ENCODE data around the gene NOL3. TPM values are rescaled to one million over a fixed set of nuclear protein-coding genes. Genes with fewer than 3 reads are reported as not detected.

NOL3 gene
- total and polyA plus RNA-seq, 2 of the 13 experiments (the other 11 are each of a cell fraction or from before 2014, with no cell fraction given), result 5.7 to 20.5 TPM

DNA sequence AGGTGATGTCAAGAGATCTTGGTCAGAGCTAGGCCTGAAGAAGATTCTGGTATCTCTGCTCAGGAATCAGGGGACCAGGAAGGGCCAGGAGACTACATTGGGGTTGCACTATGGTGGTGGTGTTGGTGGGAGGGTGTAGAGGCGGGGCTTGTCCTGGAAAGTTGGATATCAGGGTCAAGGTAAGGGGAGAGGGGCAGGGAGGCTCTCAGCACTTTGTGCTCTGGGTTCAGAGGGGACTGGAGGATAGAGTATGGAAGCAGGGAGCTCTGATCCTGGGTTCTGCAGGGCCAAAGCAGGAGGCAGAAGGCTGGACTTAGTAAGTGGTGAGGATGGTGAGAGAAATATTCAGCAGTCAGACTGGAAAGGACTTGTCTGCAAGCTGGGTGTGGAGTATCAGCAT, 3.0 kb downstream of the NOL3 start (continued):
- TF ChIP-seq ZNF619 (CRISPR knock-in tag; IDR thresholded peaks at IDR 0.05) (no peak), PAWR (CRISPR knock-in tag; IDR thresholded peaks at IDR 0.05; ENCODE audit: borderline replicate concordance) (no peak)

DNA sequence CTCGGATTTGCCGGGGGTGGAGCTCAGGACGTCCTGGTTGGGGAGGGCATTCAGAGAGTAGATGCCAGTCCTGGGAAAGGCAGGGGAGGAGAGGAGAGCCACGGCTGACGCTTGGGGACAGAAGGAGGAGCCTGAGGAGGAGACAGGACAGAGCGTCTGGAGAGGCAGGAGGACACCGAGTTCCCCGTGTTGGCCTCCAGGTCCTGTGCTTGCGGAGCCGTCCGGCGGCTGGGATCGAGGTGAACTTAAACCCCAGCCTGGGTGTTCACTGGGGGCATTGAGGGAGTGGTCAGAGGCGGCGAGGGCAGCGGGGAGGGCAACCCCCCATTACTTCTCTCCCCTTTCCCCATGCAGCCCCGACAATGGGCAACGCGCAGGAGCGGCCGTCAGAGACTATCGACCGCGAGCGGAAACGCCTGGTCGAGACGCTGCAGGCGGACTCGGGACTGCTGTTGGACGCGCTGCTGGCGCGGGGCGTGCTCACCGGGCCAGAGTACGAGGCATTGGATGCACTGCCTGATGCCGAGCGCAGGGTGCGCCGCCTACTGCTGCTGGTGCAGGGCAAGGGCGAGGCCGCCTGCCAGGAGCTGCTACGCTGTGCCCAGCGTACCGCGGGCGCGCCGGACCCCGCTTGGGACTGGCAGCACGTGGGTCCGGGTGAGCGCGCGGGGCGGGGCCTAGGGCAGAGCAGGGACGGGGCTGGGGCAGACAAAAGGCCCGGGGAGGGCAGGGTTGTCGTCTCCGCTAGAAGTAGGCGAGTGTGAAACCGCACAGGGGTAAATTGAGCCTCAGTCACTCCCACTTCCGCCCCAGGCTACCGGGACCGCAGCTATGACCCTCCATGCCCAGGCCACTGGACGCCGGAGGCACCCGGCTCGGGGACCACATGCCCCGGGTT, 3.7 kb downstream of the NOL3 start:
- Histone ChIP-seq H3K9me3 (ENCODE audit: low read length) (no peaks in the 10 kb centered on the region), H3K27ac (ENCODE audit: extremely low read length, insufficient read depth, low read length) (no peak overlapping the region), H4K20me1 (ENCODE audit: insufficient read depth, low read length) (no peaks in the 10 kb centered on the region; the same call in 1 of the 2 replicates), H3K9ac (ENCODE audit: insufficient read depth, low read depth, low read length) (peak overlapping the region; percentile 34), H3K27me3 (ENCODE audit: control insufficient read depth in 1 of 2, insufficient read depth in 2 of 2, low read length in 2 of 2) (peaks cover 0 to 2% of the 10 kb centered on the region in 2 experiments; a peak in 2 of 5 replicates), H3K4me1 (ENCODE audit: insufficient read depth, low read length) (peaks cover 63% of the 10 kb centered on the region), H3K4me3 (replicated peaks in 1 of 3; ENCODE audit: insufficient read depth in 1 of 3, low read depth in 2 of 3, low read length in 3 of 3) (peak overlapping the region; percentile 52 to 75 (median 59)), H2AFZ (ENCODE audit: low read length) (no peak overlapping the region), H3K36me3 (replicated peaks in 1 of 2; ENCODE audit: control insufficient read depth in 1 of 2, insufficient read depth in 2 of 2, low read length in 2 of 2) (no peaks in the 10 kb centered on the region; a peak in 1 of 5 replicates), H3K4me2 (ENCODE audit: low read depth, low read length) (peak overlapping the region; percentile 99), H3K79me2 (ENCODE audit: insufficient read depth, low read length) (no peaks in the 10 kb centered on the region)
- WGBS (ENCODE audit: low lambda C conversion rate), result 15% methylated on average over 64 of the region's 71 CpGs
- peak; percentile 82 for ATAC-seq
- BruUV-seq (replicated peaks), result no TSS peak
- CTCF ChIA-PET (ENCODE audit: low intra/inter-chr PET ratio, low total read pairs), result interaction anchor here (1.5 kb wide), 1 partner anchor 12 kb away, joined by 5 read pairs; no protein-coding TSS in a partner anchor
- intact Hi-C loops (cut with micrococcal nuclease; ENCODE audit: unreplicated experiment), result no loop called here
- peak; percentile 82 for DNase-seq (ENCODE audit: low spot score)
- peak; percentile 37 for FAIRE-seq
- in situ Hi-C loops (cut with HindIII; ENCODE audit: extremely low pct_ligation_motif_present, low pct_unique_long_range_greater_than_20kb), result no loop called here
- POLR2A ChIA-PET, result interaction anchor here (0.7 to 2.7 kb wide), 6 partner anchors 11 to 73 kb away, joined by 3 to 18 read pairs (median 4); partner anchors contain the start of genes B3GNT9, FHOD1 and MATCAP1
- TF ChIP-seq ZNF552 (CRISPR knock-in tag; IDR thresholded peaks at IDR 0.05; ENCODE audit: borderline replicate concordance) (peak; percentile 55; the same call in 1 of the 2 replicates), SYNCRIP (IDR thresholded peaks at IDR 0.05; ENCODE audit: insufficient read depth, low read depth, low read length) (no peak), FOXK2 (IDR thresholded peaks at IDR 0.05) (no peak), SNAPC2 (CRISPR knock-in tag; IDR thresholded peaks at IDR 0.05) (peak; percentile 96), PHF21A (CRISPR knock-in tag; IDR thresholded peaks at IDR 0.05) (peak; percentile 90), ZNF883 (CRISPR knock-in tag; IDR thresholded peaks at IDR 0.05; ENCODE audit: not compliant biosample characterization) (peak; percentile 90), ZNF772 (CRISPR knock-in tag; IDR thresholded peaks at IDR 0.05) (peak; percentile 90), TBL1XR1 (IDR thresholded peaks at IDR 0.05; ENCODE audit: borderline replicate concordance, low read length, partially characterized antibody) (peak; percentile 32), ZFP36 (IDR thresholded peaks at IDR 0.05; ENCODE audit: borderline replicate concordance, low read depth, low read length, partially characterized antibody) (no peak), SRSF4 (IDR thresholded peaks at IDR 0.05; ENCODE audit: low read depth, low read length, poor library complexity, severe bottlenecking) (no peak), ZNF776 (CRISPR knock-in tag; IDR thresholded peaks at IDR 0.05) (peak; percentile 92), YY1 (IDR thresholded peaks at IDR 0.05; ENCODE audit: insufficient read depth, insufficient replicate concordance, low read depth, low read length) (peak; percentile 48)
- TF ChIP-seq, protein P1, sequence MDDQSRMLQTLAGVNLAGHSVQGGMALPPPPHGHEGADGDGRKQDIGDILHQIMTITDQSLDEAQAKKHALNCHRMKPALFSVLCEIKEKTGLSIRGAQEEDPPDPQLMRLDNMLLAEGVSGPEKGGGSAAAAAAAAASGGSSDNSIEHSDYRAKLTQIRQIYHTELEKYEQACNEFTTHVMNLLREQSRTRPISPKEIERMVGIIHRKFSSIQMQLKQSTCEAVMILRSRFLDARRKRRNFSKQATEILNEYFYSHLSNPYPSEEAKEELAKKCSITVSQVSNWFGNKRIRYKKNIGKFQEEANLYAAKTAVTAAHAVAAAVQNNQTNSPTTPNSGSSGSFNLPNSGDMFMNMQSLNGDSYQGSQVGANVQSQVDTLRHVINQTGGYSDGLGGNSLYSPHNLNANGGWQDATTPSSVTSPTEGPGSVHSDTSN (CRISPR knock-in tag; IDR thresholded peaks at IDR 0.05; ENCODE audit: borderline replicate concordance), result no peak
- TF ChIP-seq, protein P2, sequence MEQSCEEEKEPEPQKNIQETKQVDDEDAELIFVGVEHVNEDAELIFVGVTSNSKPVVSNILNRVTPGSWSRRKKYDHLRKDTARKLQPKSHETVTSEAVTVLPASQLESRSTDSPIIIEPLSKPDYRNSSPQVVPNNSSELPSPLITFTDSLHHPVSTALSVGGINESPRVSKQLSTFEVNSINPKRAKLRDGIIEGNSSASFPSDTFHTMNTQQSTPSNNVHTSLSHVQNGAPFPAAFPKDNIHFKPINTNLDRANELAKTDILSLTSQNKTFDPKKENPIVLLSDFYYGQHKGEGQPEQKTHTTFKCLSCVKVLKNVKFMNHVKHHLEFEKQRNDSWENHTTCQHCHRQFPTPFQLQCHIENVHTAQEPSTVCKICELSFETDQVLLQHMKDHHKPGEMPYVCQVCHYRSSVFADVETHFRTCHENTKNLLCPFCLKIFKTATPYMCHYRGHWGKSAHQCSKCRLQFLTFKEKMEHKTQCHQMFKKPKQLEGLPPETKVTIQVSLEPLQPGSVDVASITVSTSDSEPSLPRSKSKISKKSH (CRISPR knock-in tag; IDR thresholded peaks at IDR 0.05; ENCODE audit: borderline replicate concordance), result peak; percentile 97
- TF ChIP-seq, protein P3, sequence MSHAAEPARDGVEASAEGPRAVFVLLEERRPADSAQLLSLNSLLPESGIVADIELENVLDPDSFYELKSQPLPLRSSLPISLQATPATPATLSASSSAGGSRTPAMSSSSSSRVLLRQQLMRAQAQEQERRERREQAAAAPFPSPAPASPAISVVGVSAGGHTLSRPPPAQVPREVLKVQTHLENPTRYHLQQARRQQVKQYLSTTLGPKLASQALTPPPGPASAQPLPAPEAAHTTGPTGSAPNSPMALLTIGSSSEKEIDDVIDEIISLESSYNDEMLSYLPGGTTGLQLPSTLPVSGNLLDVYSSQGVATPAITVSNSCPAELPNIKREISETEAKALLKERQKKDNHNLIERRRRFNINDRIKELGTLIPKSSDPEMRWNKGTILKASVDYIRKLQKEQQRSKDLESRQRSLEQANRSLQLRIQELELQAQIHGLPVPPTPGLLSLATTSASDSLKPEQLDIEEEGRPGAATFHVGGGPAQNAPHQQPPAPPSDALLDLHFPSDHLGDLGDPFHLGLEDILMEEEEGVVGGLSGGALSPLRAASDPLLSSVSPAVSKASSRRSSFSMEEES (CRISPR knock-in tag; IDR thresholded peaks at IDR 0.05), result peak; percentile 55; the same call in 1 of the 2 replicates
